ENCODE data around the gene CALD1.
A peak's percentile ranks its signal among the peaks of the same experiment; 100 is the strongest.

The CALD1 gene

GRCh38 chr7:134942690-134943466 is 163.4 kb downstream of the CALD1 start:
- DNase-seq (no peak), ATAC-seq (ENCODE audit: insufficient read depth, low read depth) (no peak)
- Histone ChIP-seq H3K36me3 (ENCODE audit: insufficient read depth, low read length) (no peaks in the 10 kb centered on the region), H3K4me2 (ENCODE audit: insufficient read depth, low read length) (no peak overlapping the region), H3K4me1 (ENCODE audit: insufficient read depth, low read length) (no peaks in the 10 kb centered on the region), H4K20me1 (ENCODE audit: insufficient read depth, low read length) (no peaks in the 10 kb centered on the region), H3K9ac (ENCODE audit: low read depth, low read length) (no peak overlapping the region), H2AFZ (ENCODE audit: low read depth, low read length) (no peak overlapping the region), H3K27me3 (ENCODE audit: insufficient read depth, low read length, poor library complexity) (peaks cover 3% of the 10 kb centered on the region), H3K4me3 (ENCODE audit: low read depth in 1 of 2, low read length in 2 of 2) (no peak overlapping the region), H3K9me3 (ENCODE audit: insufficient read depth, low read length, severe bottlenecking) (no peaks in the 10 kb centered on the region), H3K27ac (ENCODE audit: low read length) (no peak overlapping the region), H3K79me2 (ENCODE audit: insufficient read depth, low read length) (no peaks in the 10 kb centered on the region)
- TF ChIP-seq EZH2 (IDR thresholded peaks at IDR 0.05; ENCODE audit: borderline replicate concordance, low read depth, low read length, severe bottlenecking): no peak
- TF ChIP-seq CTCF (IDR thresholded peaks at IDR 0.05; ENCODE audit: borderline replicate concordance, extremely low read depth, low read length, poor library complexity, severe bottlenecking): no peak

DNA sequence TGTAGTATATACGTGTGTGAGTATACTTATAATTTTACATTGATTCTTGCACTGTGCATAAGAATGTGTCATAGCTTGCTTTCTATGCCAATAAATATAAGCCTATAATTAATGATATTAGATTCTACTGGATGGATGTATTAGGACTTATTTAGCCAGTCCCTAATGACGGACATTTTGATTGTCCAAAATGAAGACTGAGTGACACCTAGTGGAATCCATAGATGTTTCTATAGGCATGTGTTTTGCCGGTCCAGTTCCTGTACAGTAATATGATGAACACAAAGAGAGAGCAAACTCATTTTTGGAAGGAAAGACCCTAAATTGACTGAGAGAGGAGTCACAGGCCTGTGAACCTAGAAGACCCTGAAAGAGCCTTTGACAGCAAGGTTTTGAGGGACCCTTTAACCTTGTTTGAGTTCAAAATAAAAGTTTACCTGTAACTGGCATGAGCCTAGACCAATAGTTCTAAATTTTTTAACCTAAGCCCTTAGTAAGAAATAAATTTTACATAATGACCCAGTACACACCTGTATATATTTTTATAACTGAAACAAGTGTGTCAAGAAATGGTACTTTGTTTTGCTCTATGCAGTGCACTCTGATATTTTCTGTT is 164.5 kb downstream of the CALD1 start:
- Histone ChIP-seq H3K9ac (ENCODE audit: low read depth, low read length) (no peak overlapping the region), H3K4me3 (ENCODE audit: low read depth in 1 of 2, low read length in 2 of 2) (no peak overlapping the region), H3K27me3 (ENCODE audit: insufficient read depth, low read length, poor library complexity) (peaks cover 3% of the 10 kb centered on the region), H3K36me3 (ENCODE audit: insufficient read depth, low read length) (no peaks in the 10 kb centered on the region), H3K27ac (ENCODE audit: low read length) (no peak overlapping the region), H4K20me1 (ENCODE audit: insufficient read depth, low read length) (no peaks in the 10 kb centered on the region), H3K4me2 (ENCODE audit: insufficient read depth, low read length) (no peak overlapping the region), H3K4me1 (ENCODE audit: insufficient read depth, low read length) (no peaks in the 10 kb centered on the region), H3K79me2 (ENCODE audit: insufficient read depth, low read length) (no peaks in the 10 kb centered on the region), H2AFZ (ENCODE audit: low read depth, low read length) (no peak overlapping the region), H3K9me3 (ENCODE audit: insufficient read depth, low read length, severe bottlenecking) (no peaks in the 10 kb centered on the region)
- no peak for TF ChIP-seq EZH2 (IDR thresholded peaks at IDR 0.05; ENCODE audit: borderline replicate concordance, low read depth, low read length, severe bottlenecking)
- TF ChIP-seq CTCF (IDR thresholded peaks at IDR 0.05; ENCODE audit: borderline replicate concordance, extremely low read depth, low read length, poor library complexity, severe bottlenecking): peak; percentile 19
- ATAC-seq (ENCODE audit: insufficient read depth, low read depth) (no peak), DNase-seq (no peak)

DNA sequence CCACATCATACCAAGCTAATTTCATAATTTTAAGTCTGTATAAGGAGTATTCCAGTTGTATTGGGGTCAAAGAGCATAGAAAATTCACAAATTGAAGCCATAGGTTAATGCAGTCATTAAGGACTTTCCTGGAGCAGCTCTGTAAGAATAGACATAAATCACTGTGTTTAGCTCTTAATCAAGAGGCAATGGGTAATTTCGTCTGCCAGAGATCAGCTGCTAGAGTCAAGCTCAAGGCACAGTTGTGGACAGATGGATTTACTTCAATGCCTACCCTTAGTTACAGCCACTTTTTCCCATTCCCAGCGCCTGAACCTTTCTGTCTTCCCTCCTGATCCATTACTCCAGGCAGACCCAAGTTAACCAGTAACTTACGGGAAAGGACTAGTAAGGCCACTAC is 166.3 kb downstream of the CALD1 start:
- Histone ChIP-seq H3K9ac (ENCODE audit: low read depth, low read length) (no peak overlapping the region), H3K4me2 (ENCODE audit: insufficient read depth, low read length) (no peak overlapping the region), H3K27me3 (ENCODE audit: insufficient read depth, low read length, poor library complexity) (peaks cover 3% of the 10 kb centered on the region), H3K4me1 (ENCODE audit: insufficient read depth, low read length) (no peaks in the 10 kb centered on the region), H4K20me1 (ENCODE audit: insufficient read depth, low read length) (no peaks in the 10 kb centered on the region), H3K9me3 (ENCODE audit: insufficient read depth, low read length, severe bottlenecking) (no peaks in the 10 kb centered on the region), H2AFZ (ENCODE audit: low read depth, low read length) (no peak overlapping the region), H3K4me3 (ENCODE audit: low read depth in 1 of 2, low read length in 2 of 2) (no peak overlapping the region), H3K27ac (ENCODE audit: low read length) (no peak overlapping the region), H3K36me3 (ENCODE audit: insufficient read depth, low read length) (no peaks in the 10 kb centered on the region), H3K79me2 (ENCODE audit: insufficient read depth, low read length) (no peaks in the 10 kb centered on the region)
- ATAC-seq (ENCODE audit: insufficient read depth, low read depth): no peak
- no peak for DNase-seq
- TF ChIP-seq CTCF (IDR thresholded peaks at IDR 0.05; ENCODE audit: borderline replicate concordance, extremely low read depth, low read length, poor library complexity, severe bottlenecking): no peak
- no peak for TF ChIP-seq EZH2 (IDR thresholded peaks at IDR 0.05; ENCODE audit: borderline replicate concordance, low read depth, low read length, severe bottlenecking)

Data from DND-41 (cell line).